GM12892 (cell line): ENCODE data around the gene DPH3.

Experiments used
- POLR2A ChIP-seq: IDR thresholded peaks from 2 replicates; pipeline ENCODE4 v1.6.1; 2011; ENCODE audit warnings: low read depth, low read length, control low read depth
- POLR2AphosphoS5 ChIP-seq: IDR thresholded peaks from 2 replicates; pipeline ENCODE4 v1.6.1; 2011; ENCODE audit warnings: low read depth, low read length, control low read depth
- TAF1 ChIP-seq: IDR thresholded peaks from 2 replicates; pipeline ENCODE4 v1.6.1; 2011; ENCODE audit warnings: low read depth, mild to moderate bottlenecking, control low read depth, low read length, borderline replicate concordance

- TF ChIP-seq POLR2A (no peak), POLR2AphosphoS5 (no peak), TAF1 (no peak)
Measured at GRCh38 chr3:16229681-16230080, 35.1 kb downstream of the DPH3 start.
